ENCODE results near the gene ABCA2.
"Not testable (repeated sequence)": the region's sequence is repeated elsewhere in the genome, so short reads cannot be mapped to it uniquely, and the experiment has no call there.

The ABCA2 gene

GRCh38 chr9:137067860-137068538, 40.0 kb upstream of the ABCA2 start:
- peak; percentile 79 for DNase-seq (ENCODE audit: low read depth)
- H3K4me3 ChIP-seq (ENCODE audit: low read depth, low read length), result peak overlapping the region; percentile 77
- peak; percentile 78 for TF ChIP-seq CTCF (IDR thresholded peaks at IDR 0.05; ENCODE audit: low read depth, low read length, missing control alignments)

DNA sequence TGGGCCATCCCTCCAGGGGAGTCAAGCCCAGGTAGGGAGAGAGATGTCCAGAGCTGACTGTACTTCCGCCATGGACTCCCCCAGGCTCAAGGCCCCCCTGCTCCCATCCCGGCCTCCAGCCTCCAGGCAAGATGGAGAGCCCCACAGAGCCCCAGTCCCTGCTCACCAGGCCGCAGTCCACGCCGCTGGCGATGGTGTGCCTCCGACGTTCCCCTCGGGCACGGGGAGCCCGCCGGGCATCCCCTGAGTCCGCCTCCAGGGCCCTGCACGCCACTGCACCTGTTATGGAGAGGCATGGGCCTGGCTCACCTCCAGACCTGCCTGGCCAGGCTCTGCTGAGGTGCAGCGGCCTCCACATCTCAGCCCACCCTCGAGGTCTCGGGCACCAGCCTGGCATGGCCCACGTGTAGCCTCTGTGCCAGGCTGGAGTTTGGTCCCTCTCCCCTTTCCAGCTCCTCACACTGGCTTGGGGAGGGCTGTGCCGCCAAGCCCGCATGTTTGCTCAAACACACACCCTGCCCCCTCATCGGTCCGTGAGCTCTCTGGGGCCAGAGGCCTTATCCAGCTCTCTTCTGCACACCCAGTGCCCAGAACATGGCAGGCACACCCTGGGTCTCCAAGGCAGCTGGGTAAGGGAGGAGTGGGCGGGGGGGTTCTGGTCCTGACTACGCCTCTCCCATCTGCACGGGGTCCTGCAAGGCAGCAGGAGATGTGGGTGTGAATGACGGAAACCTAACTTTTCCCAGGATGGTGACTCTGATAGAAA, 38.2 kb upstream of the ABCA2 start:
- no peak for TF ChIP-seq CTCF (IDR thresholded peaks at IDR 0.05; ENCODE audit: low read depth, low read length, missing control alignments)
- DNase-seq (ENCODE audit: low read depth), result no peak
- H3K4me3 ChIP-seq (ENCODE audit: low read depth, low read length), result no peak overlapping the region

DNA sequence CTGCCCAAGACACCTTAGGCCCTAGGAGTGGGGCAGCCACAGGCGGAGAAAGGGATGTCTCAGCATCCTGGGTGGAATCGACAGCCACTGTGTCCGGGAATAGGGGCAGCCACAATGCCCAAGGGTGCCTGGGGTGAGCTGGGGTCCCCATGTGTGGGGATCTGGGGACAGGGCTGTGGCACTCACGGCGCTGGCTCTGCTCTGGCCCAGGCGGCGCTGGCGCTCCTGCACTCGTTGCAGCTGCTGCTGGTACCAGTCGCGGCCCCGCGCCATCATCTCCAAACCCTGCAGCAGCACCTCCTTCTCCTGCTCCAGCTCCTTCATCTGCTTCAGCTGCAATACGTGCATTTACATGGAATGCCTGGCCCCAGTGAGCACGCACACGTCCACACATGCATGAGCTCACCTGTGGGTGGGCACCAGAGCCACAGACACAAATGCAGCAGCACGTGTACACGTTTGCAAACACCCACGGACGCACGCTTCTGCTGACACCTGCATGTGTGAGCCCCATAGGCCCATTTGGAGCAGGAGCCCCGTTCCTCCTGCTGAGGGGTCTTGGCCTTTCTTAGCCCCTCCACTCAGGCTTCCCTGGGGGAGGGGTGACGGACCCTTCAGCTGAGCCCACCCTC, 37.4 kb upstream of the ABCA2 start:
- no peak for DNase-seq (ENCODE audit: low read depth)
- H3K4me3 ChIP-seq (ENCODE audit: low read depth, low read length), result no peak overlapping the region
- no peak for TF ChIP-seq CTCF (IDR thresholded peaks at IDR 0.05; ENCODE audit: low read depth, low read length, missing control alignments)

GRCh38 chr9:137064880-137065164, 36.8 kb upstream of the ABCA2 start:
- TF ChIP-seq CTCF (IDR thresholded peaks at IDR 0.05; ENCODE audit: low read depth, low read length, missing control alignments), result no peak
- DNase-seq (ENCODE audit: low read depth), result no peak
- H3K4me3 ChIP-seq (ENCODE audit: low read depth, low read length), result no peak overlapping the region

DNA sequence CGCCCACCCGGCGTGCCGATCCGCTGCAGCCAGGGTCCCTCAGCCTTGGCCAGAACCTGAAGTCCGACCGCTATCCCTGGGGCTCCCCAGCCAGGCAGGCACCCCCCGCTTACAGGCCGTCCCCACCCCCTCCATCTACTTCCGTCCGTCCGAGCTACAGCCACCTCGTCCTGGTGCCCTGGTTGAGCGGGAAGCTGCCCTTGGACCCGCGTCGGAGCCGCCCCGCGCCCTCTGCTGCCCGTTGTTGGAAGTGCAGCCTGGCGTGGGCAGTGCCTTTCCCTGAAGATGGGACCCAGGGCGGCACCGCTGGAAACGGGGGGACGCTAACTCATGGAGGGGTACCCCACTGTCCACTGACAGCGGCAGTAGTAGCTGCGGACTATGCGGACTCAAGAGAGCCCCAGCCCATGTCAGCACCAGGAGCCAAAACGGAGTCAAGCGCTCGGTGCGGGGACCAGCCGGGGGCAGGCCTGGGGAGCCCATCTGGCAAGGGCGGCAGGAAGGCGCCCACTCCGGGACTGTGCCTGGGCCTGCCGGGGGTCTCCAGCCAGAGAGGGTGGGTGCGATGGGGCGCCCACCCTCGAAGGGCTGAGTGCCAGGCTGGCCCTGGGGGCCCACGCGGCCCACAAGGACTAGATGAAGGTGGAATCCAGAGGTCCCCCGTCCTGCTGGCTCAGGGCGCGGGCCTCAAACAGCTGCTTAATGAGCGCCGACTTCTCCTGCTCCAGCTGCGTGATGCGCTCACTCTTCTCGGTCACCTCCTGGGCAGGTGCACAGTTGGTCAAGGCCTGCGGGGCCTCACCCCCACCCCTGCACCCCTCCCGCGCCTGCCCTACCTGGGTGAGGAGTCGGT, 36.2 kb upstream of the ABCA2 start:
- no peak overlapping the region for H3K4me3 ChIP-seq (ENCODE audit: low read depth, low read length)
- DNase-seq (ENCODE audit: low read depth), result no peak
- TF ChIP-seq CTCF (IDR thresholded peaks at IDR 0.05; ENCODE audit: low read depth, low read length, missing control alignments), result peak; percentile 91

GRCh38 chr9:137063311-137064026, 35.4 kb upstream of the ABCA2 start:
- DNase-seq (ENCODE audit: low read depth), result no peak
- H3K4me3 ChIP-seq (ENCODE audit: low read depth, low read length), result no peak overlapping the region
- TF ChIP-seq CTCF (IDR thresholded peaks at IDR 0.05; ENCODE audit: low read depth, low read length, missing control alignments), result no peak

DNA sequence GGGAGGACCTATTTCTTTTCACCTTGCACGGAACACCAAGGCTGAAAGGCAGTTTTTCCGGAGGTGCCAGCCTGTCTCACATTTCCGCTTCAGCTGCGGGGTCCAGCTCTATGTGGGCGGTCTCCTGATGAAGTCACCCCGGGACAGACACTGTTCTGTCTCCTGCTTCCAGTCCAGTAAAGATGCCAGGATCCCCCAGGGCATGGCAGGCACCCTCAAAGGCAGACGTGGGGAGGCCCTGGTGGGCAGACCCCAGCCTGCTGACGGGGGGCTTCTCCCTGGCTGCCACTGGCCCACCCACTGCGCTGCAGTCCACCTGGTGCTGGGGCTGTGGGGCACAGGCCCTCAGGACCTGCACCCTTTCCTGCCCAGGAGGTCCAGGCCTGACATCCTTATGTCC, 34.8 kb upstream of the ABCA2 start:
- H3K4me3 ChIP-seq (ENCODE audit: low read depth, low read length); DNase-seq (ENCODE audit: low read depth): not testable (repeated sequence)
